HepG2 (cell line): ENCODE measurements around the gene EML2. TPM values are rescaled to one million over a fixed set of nuclear protein-coding genes. Genes with fewer than 3 reads are reported as not detected.

ENCODE experiments used
- ATAC-seq: fragments of 200-7000 bp; cut with Tn5 transposase; 3 replicates; pipeline ENCODE4 v1.9.1; 2020; ENCODE audit warnings: mild to moderate bottlenecking, moderate library complexity
- BruUV-seq: library from RNA; stranded (reverse); fragments of 400-500 nt; replicated peaks from 2 replicates; lab custom pipeline; 2021; lab: Mats Ljungman, UMichigan
- CTCF ChIA-PET: fragments of 300-600 bp; formaldehyde crosslinking; extraction: SDS; loops from one replicate; lab custom pipeline; 2021; ENCODE audit warnings: low total read pairs, inconsistent platforms, low intra/inter-chr PET ratio; lab: Yijun Ruan, JAX
- POLR2A ChIA-PET: fragments of 350-600 bp; sonication (Branson Sonifier 250); formaldehyde crosslinking; loops from one replicate; lab custom pipeline; 2020; ENCODE audit warnings: antibody characterized with exemption, inconsistent platforms; lab: Yijun Ruan, JAX
- DNase-seq: peaks from one replicate; pipeline ENCODE4 v3.0.0-alpha.2; 2015; ENCODE audit warnings: low spot score
- FAIRE-seq: peaks from 3 replicates; lab custom pipeline; 2011; peaks lifted over from hg19 to GRCh38; lab: Jason Lieb, UNC
- H2AFZ ChIP-seq: one replicate; pipeline ENCODE4 v1.6.1; 2011; ENCODE audit warnings: low read length, inconsistent platforms
- H3K27ac ChIP-seq: fragments of 300-600 bp; 3 replicates; pipeline ENCODE4 v1.8.0; 2011; ENCODE audit warnings: mixed run types, mild to moderate bottlenecking, mixed read lengths, low read length, inconsistent platforms; ENCODE audit not compliant: insufficient read depth; ENCODE audit errors: extremely low read length
- H3K27me3 ChIP-seq, 2 experiments: fragments of 200-600 bp in 1 of 2; 2 replicates in 1 of 2; 3 replicates in 1 of 2; pipeline versions ENCODE4 v1.6.0 to v1.8.0; 2011; ENCODE audit warnings: low read length in 2 of 2, mild to moderate bottlenecking in 2 of 2, moderate library complexity in 2 of 2, inconsistent platforms in 1 of 2; ENCODE audit not compliant: insufficient read depth in 2 of 2, control insufficient read depth in 1 of 2
- H3K36me3 ChIP-seq, 2 experiments: fragments of 200-600 bp in 1 of 2; replicated peaks in 1 of 2; 2 replicates in 1 of 2; 3 replicates in 1 of 2; pipeline versions ENCODE4 v1.5.1 to v1.8.0; 2011; ENCODE audit warnings: low read length in 2 of 2, inconsistent platforms in 1 of 2; ENCODE audit not compliant: insufficient read depth in 2 of 2, control insufficient read depth in 1 of 2
- H3K4me1 ChIP-seq: 2 replicates; pipeline ENCODE4 v1.5.1; 2012; ENCODE audit warnings: low read length, inconsistent platforms; ENCODE audit not compliant: insufficient read depth
- H3K4me2 ChIP-seq: 2 replicates; pipeline ENCODE4 v1.6.0; 2011; ENCODE audit warnings: low read depth, low read length, inconsistent platforms
- H3K4me3 ChIP-seq, 3 experiments: fragments of 200-600 bp in 1 of 3; sonication (generic), shearing (Covaris generic) in 1 of 3; replicated peaks in 1 of 3; 2 replicates each; pipeline ENCODE4 v1.5.1; 2011 to 2016; ENCODE audit warnings: low read length in 3 of 3, inconsistent platforms in 2 of 3, low read depth in 2 of 3, mild to moderate bottlenecking in 2 of 3, control low read depth in 1 of 3, mixed read lengths in 1 of 3; ENCODE audit not compliant: insufficient read depth in 1 of 3
- H3K79me2 ChIP-seq: one replicate; pipeline ENCODE4 v1.6.1; 2011; ENCODE audit warnings: low read length, inconsistent platforms; ENCODE audit not compliant: insufficient read depth
- H3K9ac ChIP-seq: 2 replicates; pipeline ENCODE4 v1.6.0; 2011; ENCODE audit warnings: mild to moderate bottlenecking, low read depth, low read length, inconsistent platforms; ENCODE audit not compliant: insufficient read depth
- H3K9me3 ChIP-seq: 2 replicates; pipeline ENCODE4 v1.5.1; 2012; ENCODE audit warnings: mild to moderate bottlenecking, low read length
- H4K20me1 ChIP-seq: 2 replicates; pipeline ENCODE4 v1.6.0; 2011; ENCODE audit warnings: inconsistent platforms, mild to moderate bottlenecking, low read length, moderate library complexity; ENCODE audit not compliant: insufficient read depth
- FOSL2 ChIP-seq: sonication (generic); formaldehyde crosslinking; IDR thresholded peaks from 2 replicates; pipeline ENCODE4 v1.4.0; 2020; ENCODE audit warnings: missing genetic modification reagents
- THAP9 ChIP-seq: sonication (generic); formaldehyde crosslinking; IDR thresholded peaks from 2 replicates; pipeline ENCODE4; 2020; ENCODE audit warnings: missing genetic modification reagents, mild to moderate bottlenecking, borderline replicate concordance
- WGBS: methylation state at CpG from one replicate; pipeline ENCODE4 v1.1.6; 2017; ENCODE audit warnings: low lambda C conversion rate; 5-methylcytosine and 5-hydroxymethylcytosine counted together
- in situ Hi-C: cut with HindIII; loops from 2 replicates; pipeline ENCODE4 v1.10.0; 2017; ENCODE audit warnings: low pct_unique_long_range_greater_than_20kb; ENCODE audit not compliant: extremely low pct_ligation_motif_present
- intact Hi-C: fragments of 100-400 bp; cut with micrococcal nuclease; formaldehyde crosslinking; loops from one replicate; pipeline ENCODE4 v1.10.0; 2022; ENCODE audit not compliant: unreplicated experiment
- polyA plus RNA-seq, 8 experiments: library from polyadenylated mRNA; depleted of rRNA in 3 of 8; stranded (reverse) in 7 of 8; unstranded in 1 of 8; fragments of >200 nt; fragmentation: Illumina TruSeq in 4 of 8; extraction: Trizol in 4 of 8; gene quantifications; 2 replicates each; pipeline versions ENCODE4 v1.2.1 to v1.2.3, GENCODE V29; 2011 to 2016; ENCODE audit warnings: low read depth in 4 of 8, missing spikeins in 1 of 8, mixed read lengths in 1 of 8; ENCODE audit not compliant: insufficient read depth in 1 of 8
- total RNA-seq, 5 experiments: library from RNA; depleted of rRNA; stranded (reverse); fragments of >200 nt; fragmentation: Illumina TruSeq; extraction: Trizol; gene quantifications; 2 replicates each; pipeline ENCODE4 v1.2.3, GENCODE V29; 2016; ENCODE audit warnings: low read depth in 1 of 5

The EML2 gene
- total and polyA plus RNA-seq, 2 of the 13 experiments (the other 11 are each of a cell fraction or from before 2014, with no cell fraction given) = 7.3 to 12.9 TPM

- Histone ChIP-seq H3K36me3 (no peaks in the 10 kb centered on the region), H3K9me3 (no peaks in the 10 kb centered on the region), H3K4me2 (no peak overlapping the region), H3K9ac (no peak overlapping the region), H3K27ac (no peak overlapping the region), H3K4me3 (no peak overlapping the region), H4K20me1 (no peaks in the 10 kb centered on the region), H3K4me1 (peaks cover 27% of the 10 kb centered on the region), H3K79me2 (no peaks in the 10 kb centered on the region), H2AFZ (no peak overlapping the region), H3K27me3 (peaks cover 0 to 5% of the 10 kb centered on the region in 2 experiments; a peak in 2 of 5 replicates)
- intact Hi-C loops (loop anchor here (1.0 kb wide), 1 partner anchor 52 kb away; no protein-coding TSS in a partner anchor), in situ Hi-C loops (loop anchor here (5.0 kb wide), 1 partner anchor 51 kb away; no protein-coding TSS in a partner anchor)
- BruUV-seq = no TSS peak
- ATAC-seq = no peak
- ChIA-PET CTCF (interaction anchor here (1.8 to 3.4 kb wide), 3 partner anchors 51 to 102 kb away, joined by 14 to 29 read pairs (median 15); partner anchors contain the start of gene QPCTL), POLR2A (interaction anchor here (0.9 to 1.4 kb wide), 3 partner anchors 9 to 61 kb away, joined by 3 to 19 read pairs (median 3); no protein-coding TSS in a partner anchor)
- no peak for FAIRE-seq
- 0 out of 2 replicates have a peak, but pooled peaks have one; percentile 5 for TF ChIP-seq THAP9 (CRISPR knock-in tag)
- no peak for TF ChIP-seq FOSL2
- no peak for DNase-seq
- WGBS = 87% methylated on average over 13 of the region's 21 CpGs
Observed at GRCh38 chr19:45591638-45592005, 47.6 kb downstream of the EML2 start.
